H1 (cell line): ENCODE measurements around the gene WIPF3. TPM values are rescaled to one million over a fixed set of nuclear protein-coding genes. Genes with fewer than 3 reads are reported as not detected.

Source experiments
- CTCF ChIA-PET: fragments of 300-600 bp; sonication (Branson Sonifier 250); formaldehyde crosslinking; loops from one replicate; lab custom pipeline; 2021; ENCODE audit not compliant: partially characterized antibody; lab: Charles Lee
- POLR2A ChIA-PET: fragments of 300-600 bp; sonication (Branson Sonifier 250); formaldehyde crosslinking; loops from one replicate; lab custom pipeline; 2021; ENCODE audit warnings: inconsistent platforms; ENCODE audit not compliant: partially characterized antibody; lab: Charles Lee
- DNase-seq, 2 experiments: peaks; one replicate each; pipeline versions ENCODE4 v3.0.0 to v3.0.0-alpha.2; 2010 to 2022; ENCODE audit warnings: low spot score in 2 of 2, low read depth in 1 of 2, mixed read lengths in 1 of 2
- FAIRE-seq: peaks from 2 replicates; lab custom pipeline; 2011; peaks lifted over from hg19 to GRCh38; lab: Jason Lieb, UNC
- H2AFZ ChIP-seq: 2 replicates; pipeline ENCODE4 v1.8.1; 2012; ENCODE audit warnings: low read length, inconsistent platforms
- H2AK5ac ChIP-seq: 2 replicates; pipeline ENCODE4 v1.6.1; 2013; ENCODE audit warnings: low read depth, low read length
- H2BK120ac ChIP-seq: replicated peaks from 2 replicates; pipeline ENCODE3; 2013; ENCODE audit warnings: low read depth, low read length, inconsistent platforms
- H2BK12ac ChIP-seq: 2 replicates; pipeline ENCODE4 v1.6.1; 2013; ENCODE audit warnings: low read depth, low read length
- H2BK15ac ChIP-seq: 2 replicates; pipeline ENCODE4 v1.6.1; 2013; ENCODE audit warnings: low read length
- H2BK20ac ChIP-seq: 2 replicates; pipeline ENCODE4 v1.6.1; 2013; ENCODE audit warnings: low read length
- H2BK5ac ChIP-seq: 2 replicates; pipeline ENCODE4 v1.6.1; 2013; ENCODE audit warnings: low read depth, low read length
- H3K14ac ChIP-seq: 2 replicates; pipeline ENCODE4 v1.6.1; 2013; ENCODE audit warnings: inconsistent platforms; ENCODE audit not compliant: insufficient read length
- H3K18ac ChIP-seq: 2 replicates; pipeline ENCODE4 v1.6.1; 2013; ENCODE audit warnings: low read length; ENCODE audit errors: extremely low read depth
- H3K23ac ChIP-seq: 2 replicates; pipeline ENCODE4 v1.6.1; 2013; ENCODE audit warnings: inconsistent platforms; ENCODE audit not compliant: insufficient read length
- H3K23me2 ChIP-seq: 2 replicates; pipeline ENCODE4 v1.6.1; 2013; ENCODE audit warnings: low read depth, low read length
- H3K27ac ChIP-seq: 2 replicates; pipeline ENCODE4 v1.6.1; 2011; ENCODE audit warnings: low read depth, low read length, inconsistent platforms
- H3K27me3 ChIP-seq, 4 experiments: replicated peaks in 1 of 4; 1 replicate in 1 of 4; 2 replicates in 3 of 4; pipeline versions ENCODE4 v1.6.1 to v1.8.1; 2011 to 2013; ENCODE audit warnings: low read length in 3 of 4, mild to moderate bottlenecking in 3 of 4, inconsistent platforms in 2 of 4, mixed read lengths in 2 of 4, moderate library complexity in 1 of 4; ENCODE audit not compliant: control insufficient read depth in 3 of 4, insufficient read depth in 3 of 4; ENCODE audit errors: extremely low read depth in 1 of 4
- H3K36me3 ChIP-seq, 4 experiments: 2 replicates each; pipeline versions ENCODE4 v1.6.1 to v1.8.1; 2011 to 2013; ENCODE audit warnings: mild to moderate bottlenecking in 4 of 4, low read length in 3 of 4, moderate library complexity in 2 of 4, control low read depth in 1 of 4, inconsistent platforms in 1 of 4; ENCODE audit not compliant: insufficient read depth in 4 of 4, control insufficient read depth in 2 of 4
- H3K4ac ChIP-seq: replicated peaks from 2 replicates; pipeline ENCODE3; 2013; ENCODE audit warnings: low read length, low read depth, mixed read lengths, inconsistent platforms; ENCODE audit not compliant: insufficient read length
- H3K4me1 ChIP-seq, 4 experiments: replicated peaks in 1 of 4; 1 replicate in 1 of 4; 2 replicates in 3 of 4; pipeline versions ENCODE4 v1.6.1 to v1.8.1; 2011 to 2013; ENCODE audit warnings: low read length in 3 of 4, inconsistent platforms in 2 of 4, mixed read lengths in 1 of 4; ENCODE audit not compliant: insufficient read depth in 4 of 4, control insufficient read depth in 3 of 4
- H3K4me2 ChIP-seq, 2 experiments: 2 replicates each; pipeline versions ENCODE4 v1.6.1 to v1.8.1; 2011 to 2013; ENCODE audit warnings: low read depth in 2 of 2, low read length in 2 of 2, control low read depth in 1 of 2, inconsistent platforms in 1 of 2, mild to moderate bottlenecking in 1 of 2; ENCODE audit not compliant: insufficient read depth in 1 of 2
- H3K4me3 ChIP-seq, 4 experiments: fragments of 200-600, 300-600 bp in 1 of 4; sonication (generic), shearing (Covaris generic), sonication (Bioruptor Twin) in 1 of 4; 2 replicates each; pipeline versions ENCODE4 v1.5.1 to v1.8.1; 2011 to 2016; ENCODE audit warnings: low read length in 4 of 4, low read depth in 3 of 4, control low read depth in 2 of 4, inconsistent platforms in 2 of 4, mild to moderate bottlenecking in 2 of 4, mixed read lengths in 1 of 4, moderate library complexity in 1 of 4; ENCODE audit not compliant: insufficient read depth in 2 of 4; ENCODE audit errors: extremely low read depth in 1 of 4
- H3K56ac ChIP-seq: replicated peaks from 2 replicates; pipeline ENCODE3; 2013; ENCODE audit warnings: low read depth, mild to moderate bottlenecking, mixed read lengths, low read length, inconsistent platforms; ENCODE audit not compliant: insufficient read length
- H3K79me1 ChIP-seq: 2 replicates; pipeline ENCODE4 v1.6.1; 2013; ENCODE audit warnings: low read depth, low read length, control low read depth
- H3K79me2 ChIP-seq, 2 experiments: 2 replicates each; pipeline versions ENCODE4 v1.6.1 to v1.8.1; 2012 to 2013; ENCODE audit warnings: low read length in 2 of 2, mild to moderate bottlenecking in 2 of 2, inconsistent platforms in 1 of 2; ENCODE audit not compliant: insufficient read depth in 2 of 2, control insufficient read depth in 1 of 2
- H3K9ac ChIP-seq, 4 experiments: replicated peaks in 1 of 4; 1 replicate in 1 of 4; 2 replicates in 3 of 4; pipeline versions ENCODE4 v1.6.1 to v1.8.1; 2011 to 2013; ENCODE audit warnings: low read depth in 3 of 4, low read length in 3 of 4, control low read depth in 2 of 4, mild to moderate bottlenecking in 2 of 4, moderate library complexity in 2 of 4, inconsistent platforms in 1 of 4; ENCODE audit errors: extremely low read depth in 1 of 4
- H3K9me3 ChIP-seq, 2 experiments: 2 replicates each; pipeline versions ENCODE4 v1.6.1 to v1.8.1; 2012 to 2013; ENCODE audit warnings: mild to moderate bottlenecking in 2 of 2, moderate library complexity in 2 of 2, control low read depth in 1 of 2, inconsistent platforms in 1 of 2, low read depth in 1 of 2, low read length in 1 of 2, mixed read lengths in 1 of 2; ENCODE audit not compliant: insufficient read depth in 2 of 2
- H4K20me1 ChIP-seq, 2 experiments: replicated peaks in 1 of 2; 2 replicates each; pipeline versions ENCODE3 to v1.8.1; 2011 to 2013; ENCODE audit warnings: inconsistent platforms in 2 of 2, low read length in 2 of 2, mild to moderate bottlenecking in 1 of 2; ENCODE audit not compliant: insufficient read depth in 2 of 2, control insufficient read depth in 1 of 2
- H4K5ac ChIP-seq: 2 replicates; pipeline ENCODE4 v1.6.1; 2013; ENCODE audit warnings: low read length, low read depth, mixed read lengths, inconsistent platforms; ENCODE audit not compliant: insufficient read length
- H4K8ac ChIP-seq: 2 replicates; pipeline ENCODE4 v1.8.0; 2013; ENCODE audit warnings: mild to moderate bottlenecking, moderate library complexity, low read length, inconsistent platforms; ENCODE audit not compliant: insufficient read depth; ENCODE audit errors: extremely low read depth
- H4K91ac ChIP-seq: replicated peaks from 2 replicates; pipeline ENCODE3; 2013; ENCODE audit warnings: low read length, mixed read lengths, inconsistent platforms; ENCODE audit not compliant: insufficient read length
- ASH2L ChIP-seq: fragments of 200-600, 300-600 bp; sonication (generic); IDR thresholded peaks from one replicate; pipeline ENCODE4 v1.7.1; 2017; ENCODE audit warnings: low read length
- CTBP2 ChIP-seq: IDR thresholded peaks from 2 replicates; pipeline ENCODE4 v1.7.0; 2011; ENCODE audit warnings: borderline replicate concordance, mild to moderate bottlenecking, moderate library complexity, mixed read lengths, low read length; ENCODE audit not compliant: insufficient read depth, insufficient read length
- WGBS, 2 experiments: shearing (Covaris generic) in 1 of 2; methylation state at CpG; one replicate each; pipeline versions ENCODE4 v1.1.6 to v1.1.7; 2013 to 2015; ENCODE audit warnings: low lambda C conversion rate in 2 of 2, mixed read lengths in 2 of 2, inconsistent platforms in 1 of 2, low coverage in 1 of 2, missing lambda C conversion rate in 1 of 2; ENCODE audit not compliant: insufficient replicate concordance in 2 of 2, insufficient coverage in 1 of 2, insufficient read length in 1 of 2; ENCODE audit errors: extremely low coverage in 1 of 2, missing lambda C conversion rate in 1 of 2; 5-methylcytosine and 5-hydroxymethylcytosine counted together
- polyA plus RNA-seq, 7 experiments: library from polyadenylated mRNA; depleted of rRNA in 3 of 7; stranded (reverse) in 5 of 7; unstranded in 2 of 7; fragments of >200 nt in 5 of 7; fragments of 200-250 nt in 2 of 7; gene quantifications; 1 replicate in 5 of 7; 2 replicates in 1 of 7; 4 replicates in 1 of 7; pipeline versions ENCODE4 v1.2.1 to v1.2.3, GENCODE V29; 2011 to 2013; ENCODE audit warnings: missing spikeins in 2 of 7, mixed read lengths in 2 of 7
- total RNA-seq: library from RNA; stranded (reverse); fragmentation: NEBNext Ultra II Directional; extraction: Animal tissue kit (Norgen Biotek cat#: 25700); gene quantifications from 2 replicates; pipeline ENCODE4 v1.2.1, GENCODE V29; 2021

The WIPF3 gene
- total and polyA plus RNA-seq, 2 of the 8 experiments (the other 6 are each of a cell fraction or from before 2014, with no cell fraction given) = 5.0 to 12.1 TPM

DNA sequence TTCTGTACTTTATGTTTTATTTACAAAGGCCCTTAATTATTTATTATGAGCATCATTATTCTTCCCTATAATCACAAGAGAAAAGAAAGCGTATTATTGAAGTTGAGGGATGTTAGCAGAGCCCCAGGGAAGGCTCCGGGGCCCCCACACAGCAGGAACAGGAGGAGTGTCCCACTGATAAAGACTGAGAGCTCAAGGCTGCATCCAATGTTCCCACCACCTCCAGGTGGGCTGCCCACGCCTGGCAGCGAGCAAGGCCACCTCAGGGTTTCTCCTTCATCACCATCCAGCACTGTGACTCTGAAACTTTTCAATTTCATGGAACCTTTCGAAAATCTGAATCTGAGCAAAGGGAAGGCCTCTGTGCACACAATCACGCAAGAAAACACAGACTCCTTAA, 35.9 kb upstream of the WIPF3 start:
- Histone ChIP-seq H4K8ac (no peak overlapping the region), H3K79me2 (no peaks in the 10 kb centered on the region), H3K9ac (no peak overlapping the region), H2AK5ac (no peak overlapping the region), H3K36me3 (no peaks in the 10 kb centered on the region), H3K4me1 (peaks cover 0 to 4% (median 0%) of the 10 kb centered on the region in 4 experiments; a peak in 2 of 7 replicates), H3K4me3 (no peak overlapping the region), H4K5ac (no peak overlapping the region), H4K91ac (no peak overlapping the region), H3K18ac (no peak overlapping the region), H3K23ac (no peak overlapping the region), H2AFZ (no peak overlapping the region), H3K14ac (no peak overlapping the region), H2BK120ac (no peak overlapping the region), H3K56ac (no peak overlapping the region), H3K79me1 (no peaks in the 10 kb centered on the region), H3K23me2 (no peaks in the 10 kb centered on the region), H2BK15ac (no peak overlapping the region), H3K27ac (no peak overlapping the region), H2BK5ac (no peak overlapping the region), H2BK20ac (no peak overlapping the region), H3K4me2 (no peak overlapping the region), H2BK12ac (no peak overlapping the region), H4K20me1 (no peaks in the 10 kb centered on the region), H3K4ac (no peak overlapping the region), H3K27me3 (no peaks in the 10 kb centered on the region), H3K9me3 (no peaks in the 10 kb centered on the region)
- DNase-seq (no peak), FAIRE-seq (no peak)
- POLR2A ChIA-PET = no interaction called here
- WGBS, 2 experiments = 87% methylated on average over 6 of the region's 6 CpGs; no CpG with 5 or more reads in 1 of the 2 experiments
- CTCF ChIA-PET = no interaction called here
- no peak for TF ChIP-seq CTBP2
- no peak for TF ChIP-seq ASH2L
